ENCODE data around the gene TRPM4.
A peak's percentile ranks its signal among the peaks of the same experiment; 100 is the strongest.

TRPM4 gene

DNA sequence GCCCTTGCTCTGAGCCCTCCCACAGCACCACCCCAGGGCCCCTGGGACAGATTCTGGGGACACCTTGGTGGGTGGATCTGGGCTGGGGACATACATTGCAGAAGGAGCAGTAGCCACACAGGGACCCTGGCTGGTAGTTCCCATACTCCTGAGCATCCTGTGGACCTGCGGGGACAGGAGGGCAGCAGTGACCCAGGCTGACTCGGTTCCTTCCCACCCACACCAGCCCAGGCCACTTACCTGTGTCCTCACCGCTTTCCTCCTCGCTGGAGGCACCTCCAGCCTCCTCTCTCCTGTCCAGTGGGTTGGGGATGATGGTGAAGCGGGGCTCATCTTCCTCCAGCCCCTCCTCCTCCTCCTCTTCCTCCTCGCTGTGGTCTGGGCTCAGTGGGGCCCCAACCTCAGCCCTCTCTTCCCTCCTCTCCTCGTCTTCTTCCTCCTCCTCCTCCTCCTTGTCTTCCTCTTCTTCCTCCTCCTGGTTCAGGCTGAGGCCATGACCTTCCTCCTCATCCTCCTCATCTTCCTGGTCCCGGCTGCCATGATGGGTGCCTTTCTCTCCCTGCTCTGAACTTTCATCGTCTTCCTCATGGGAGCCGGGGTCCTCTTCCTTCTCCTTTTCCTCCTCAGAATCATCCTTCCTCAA, 4.3 kb upstream of the TRPM4 start:
- Histone ChIP-seq H3K4me1 (ENCODE audit: control insufficient read depth in 1 of 2, insufficient read depth in 2 of 2, low read length in 2 of 2) (peaks cover 3 to 17% of the 10 kb centered on the region in 2 donors), H3K9me3 (ENCODE audit: control insufficient read depth in 1 of 2, low read length in 2 of 2) (no peaks in the 10 kb centered on the region), H3K4me3 (ENCODE audit: low read depth in 1 of 2, low read length in 2 of 2) (no peak overlapping the region), H3K27me3 (ENCODE audit: low read depth, low read length) (no peaks in the 10 kb centered on the region), H3K36me3 (ENCODE audit: control insufficient read depth in 1 of 2, insufficient read depth in 2 of 2, low read length in 2 of 2) (no peaks in the 10 kb centered on the region), H3K27ac (ENCODE audit: low read length) (no peak overlapping the region)

DNA sequence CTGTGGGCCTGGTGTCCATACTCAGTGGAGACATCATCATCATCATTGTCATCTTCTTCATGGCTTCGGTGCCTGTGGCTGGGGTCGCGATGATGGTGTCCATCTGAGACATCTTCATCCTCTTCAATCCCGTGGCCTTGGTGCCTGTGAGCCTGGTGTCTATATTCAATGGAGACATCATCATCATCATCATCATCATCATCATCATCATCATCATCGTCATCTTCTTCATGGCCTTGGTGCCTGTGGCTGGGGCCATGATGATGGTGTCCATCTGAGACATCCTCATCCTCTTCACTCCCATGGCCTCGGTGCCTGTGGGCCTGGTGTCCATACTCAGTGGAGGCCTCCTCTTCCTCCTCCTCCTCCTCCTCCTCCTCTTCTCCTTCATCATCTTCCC, 3.3 kb upstream of the TRPM4 start:
- Histone ChIP-seq H3K36me3 (ENCODE audit: control insufficient read depth in 1 of 2, insufficient read depth in 2 of 2, low read length in 2 of 2) (no peaks in the 10 kb centered on the region), H3K4me3 (ENCODE audit: low read depth in 1 of 2, low read length in 2 of 2) (no peak overlapping the region), H3K9me3 (ENCODE audit: control insufficient read depth in 1 of 2, low read length in 2 of 2) (no peaks in the 10 kb centered on the region), H3K4me1 (ENCODE audit: control insufficient read depth in 1 of 2, insufficient read depth in 2 of 2, low read length in 2 of 2) (peaks cover 3 to 13% of the 10 kb centered on the region in 2 donors), H3K27ac (ENCODE audit: low read length) (no peak overlapping the region), H3K27me3 (ENCODE audit: low read depth, low read length) (no peaks in the 10 kb centered on the region)

DNA sequence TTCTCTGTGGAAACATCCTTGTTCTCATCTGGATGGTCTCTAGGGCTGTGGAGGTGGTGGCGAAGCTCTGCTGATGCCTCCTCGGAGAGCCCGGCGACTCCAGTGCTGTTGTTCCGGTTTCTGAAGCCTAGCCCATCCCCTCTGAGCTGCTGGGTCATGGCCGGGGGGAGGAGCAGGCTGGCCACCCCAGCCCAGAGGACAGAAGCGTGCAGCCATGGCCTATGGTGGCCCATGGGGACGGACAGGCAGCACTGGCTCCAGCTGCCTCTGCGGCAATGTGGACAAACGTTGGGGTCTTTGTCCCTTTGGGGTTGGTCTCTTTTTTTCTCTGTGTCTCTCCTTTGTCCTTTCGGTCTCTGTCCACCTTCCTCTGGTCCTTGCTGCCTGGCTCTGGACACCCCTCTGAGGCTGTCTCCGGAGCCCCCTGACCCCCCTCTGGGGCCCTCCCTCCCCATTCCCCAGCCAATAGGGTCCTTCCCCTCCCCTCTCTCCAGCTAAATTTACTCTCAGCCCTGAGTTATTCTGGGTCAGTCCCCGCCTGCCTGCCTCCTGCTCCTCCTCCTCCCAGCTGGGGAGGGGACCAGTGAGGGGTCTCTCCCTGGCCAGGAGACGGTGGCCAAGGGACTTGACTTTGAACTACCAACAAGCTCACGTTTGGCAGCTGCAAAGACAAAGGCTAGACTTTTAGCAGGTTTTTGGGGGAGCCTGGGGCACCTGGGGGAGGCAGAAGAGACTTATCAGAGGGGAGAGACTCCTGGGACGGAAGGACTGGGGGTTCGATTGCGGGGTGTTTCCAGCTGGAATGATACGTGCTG, 2.4 kb upstream of the TRPM4 start, which contains the start of gene HRC:
TSS of gene HRC (minus strand) at position 392 of the 815 bp plus-strand sequence. CDS start at position 233, 159 bp downstream.
- H3K9me3 ChIP-seq (ENCODE audit: control insufficient read depth in 1 of 2, low read length in 2 of 2): no peaks in the 10 kb centered on the region
- peaks cover 3 to 13% of the 10 kb centered on the region in 2 donors for H3K4me1 ChIP-seq (ENCODE audit: control insufficient read depth in 1 of 2, insufficient read depth in 2 of 2, low read length in 2 of 2)
- no peaks in the 10 kb centered on the region for H3K27me3 ChIP-seq (ENCODE audit: low read depth, low read length)
- H3K36me3 ChIP-seq (ENCODE audit: control insufficient read depth in 1 of 2, insufficient read depth in 2 of 2, low read length in 2 of 2): no peaks in the 10 kb centered on the region
- H3K4me3 ChIP-seq (ENCODE audit: low read depth in 1 of 2, low read length in 2 of 2): no peak within 1 kb of the TSS
- no peak within 1 kb of the TSS for H3K27ac ChIP-seq (ENCODE audit: low read length)

- Histone ChIP-seq H3K4me3 (ENCODE audit: low read depth in 1 of 2, low read length in 2 of 2) (no peak overlapping the region), H3K27ac (ENCODE audit: low read length) (no peak overlapping the region), H3K4me1 (ENCODE audit: control insufficient read depth in 1 of 2, insufficient read depth in 2 of 2, low read length in 2 of 2) (peaks cover 3 to 13% of the 10 kb centered on the region in 2 donors)
These were observed 1.7 kb upstream of the TRPM4 start for GRCh38 chr19:49155820-49156346.

GRCh38 chr19:49160450-49161189, 3.0 kb downstream of the TRPM4 start:
- H3K4me1 ChIP-seq (ENCODE audit: control insufficient read depth in 1 of 2, insufficient read depth in 2 of 2, low read length in 2 of 2): peaks cover 2 to 9% of the 10 kb centered on the region in 2 donors

More at GRCh38 chr19:49155820-49156346, 1.7 kb upstream of the TRPM4 start:
- no peaks in the 10 kb centered on the region for H3K9me3 ChIP-seq (ENCODE audit: control insufficient read depth in 1 of 2, low read length in 2 of 2)
- no peaks in the 10 kb centered on the region for H3K36me3 ChIP-seq (ENCODE audit: control insufficient read depth in 1 of 2, insufficient read depth in 2 of 2, low read length in 2 of 2)
- no peaks in the 10 kb centered on the region for H3K27me3 ChIP-seq (ENCODE audit: low read depth, low read length)

GRCh38 chr19:49161987-49162386, 4.4 kb downstream of the TRPM4 start:
- Histone ChIP-seq H3K27me3 (ENCODE audit: low read depth, low read length) (no peaks in the 10 kb centered on the region), H3K36me3 (ENCODE audit: control insufficient read depth in 1 of 2, insufficient read depth in 2 of 2, low read length in 2 of 2) (no peaks in the 10 kb centered on the region), H3K4me3 (ENCODE audit: low read depth in 1 of 2, low read length in 2 of 2) (no peak overlapping the region), H3K9me3 (ENCODE audit: control insufficient read depth in 1 of 2, low read length in 2 of 2) (no peaks in the 10 kb centered on the region), H3K27ac (ENCODE audit: low read length) (no peak overlapping the region), H3K4me1 (ENCODE audit: control insufficient read depth in 1 of 2, insufficient read depth in 2 of 2, low read length in 2 of 2) (peaks cover 3 to 14% of the 10 kb centered on the region in 2 donors)

More at GRCh38 chr19:49160450-49161189, 3.0 kb downstream of the TRPM4 start:
- no peaks in the 10 kb centered on the region for H3K36me3 ChIP-seq (ENCODE audit: control insufficient read depth in 1 of 2, insufficient read depth in 2 of 2, low read length in 2 of 2)
- H3K27ac ChIP-seq (ENCODE audit: low read length): no peak overlapping the region
- H3K9me3 ChIP-seq (ENCODE audit: control insufficient read depth in 1 of 2, low read length in 2 of 2): no peaks in the 10 kb centered on the region
- no peak overlapping the region for H3K4me3 ChIP-seq (ENCODE audit: low read depth in 1 of 2, low read length in 2 of 2)
- no peaks in the 10 kb centered on the region for H3K27me3 ChIP-seq (ENCODE audit: low read depth, low read length)

GRCh38 chr19:49165111-49165750, 7.6 kb downstream of the TRPM4 start:
- Histone ChIP-seq H3K27me3 (ENCODE audit: low read depth, low read length) (no peaks in the 10 kb centered on the region), H3K36me3 (ENCODE audit: control insufficient read depth in 1 of 2, insufficient read depth in 2 of 2, low read length in 2 of 2) (no peaks in the 10 kb centered on the region), H3K9me3 (ENCODE audit: control insufficient read depth in 1 of 2, low read length in 2 of 2) (no peaks in the 10 kb centered on the region), H3K4me1 (ENCODE audit: control insufficient read depth in 1 of 2, insufficient read depth in 2 of 2, low read length in 2 of 2) (peaks cover 3 to 9% of the 10 kb centered on the region in 2 donors), H3K27ac (ENCODE audit: low read length) (peak overlapping the region; percentile 50), H3K4me3 (ENCODE audit: low read depth in 1 of 2, low read length in 2 of 2) (peak overlapping the region in 1 of 2 donors; percentile 19)

GRCh38 chr19:49165865-49166301, 8.3 kb downstream of the TRPM4 start:
- H3K27me3 ChIP-seq (ENCODE audit: low read depth, low read length): no peaks in the 10 kb centered on the region
- no peaks in the 10 kb centered on the region for H3K9me3 ChIP-seq (ENCODE audit: control insufficient read depth in 1 of 2, low read length in 2 of 2)
- H3K36me3 ChIP-seq (ENCODE audit: control insufficient read depth in 1 of 2, insufficient read depth in 2 of 2, low read length in 2 of 2): peaks cover 0 to 6% of the 10 kb centered on the region in 2 donors
- H3K27ac ChIP-seq (ENCODE audit: low read length): peak overlapping the region; percentile 50
- peak overlapping the region in 1 of 2 donors; percentile 19 for H3K4me3 ChIP-seq (ENCODE audit: low read depth in 1 of 2, low read length in 2 of 2)
- H3K4me1 ChIP-seq (ENCODE audit: control insufficient read depth in 1 of 2, insufficient read depth in 2 of 2, low read length in 2 of 2): peaks cover 3 to 9% of the 10 kb centered on the region in 2 donors

- Histone ChIP-seq H3K36me3 (ENCODE audit: control insufficient read depth in 1 of 2, insufficient read depth in 2 of 2, low read length in 2 of 2) (peaks cover 0 to 26% of the 10 kb centered on the region in 2 donors), H3K27ac (ENCODE audit: low read length) (no peak overlapping the region), H3K27me3 (ENCODE audit: low read depth, low read length) (no peaks in the 10 kb centered on the region), H3K4me3 (ENCODE audit: low read depth in 1 of 2, low read length in 2 of 2) (no peak overlapping the region), H3K4me1 (ENCODE audit: control insufficient read depth in 1 of 2, insufficient read depth in 2 of 2, low read length in 2 of 2) (peaks cover 3 to 9% of the 10 kb centered on the region in 2 donors), H3K9me3 (ENCODE audit: control insufficient read depth in 1 of 2, low read length in 2 of 2) (no peaks in the 10 kb centered on the region)
These were observed 10.3 kb downstream of the TRPM4 start for GRCh38 chr19:49167857-49168409.

DNA sequence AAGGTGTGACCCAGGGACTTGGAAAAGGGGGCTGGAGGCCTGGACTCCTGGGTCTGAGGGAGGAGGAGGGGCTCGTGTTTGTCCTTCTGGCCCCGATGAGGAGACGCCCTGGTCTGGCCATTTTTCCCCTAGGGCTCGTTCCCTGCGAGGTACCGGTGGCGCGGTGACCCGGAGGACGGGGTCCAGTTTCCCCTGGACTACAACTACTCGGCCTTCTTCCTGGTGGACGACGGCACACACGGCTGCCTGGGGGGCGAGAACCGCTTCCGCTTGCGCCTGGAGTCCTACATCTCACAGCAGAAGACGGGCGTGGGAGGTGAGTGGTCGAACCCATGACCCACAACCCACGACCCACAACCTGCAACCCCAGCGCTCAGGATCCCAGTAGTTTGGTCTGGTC, 10.8 kb downstream of the TRPM4 start:
- Histone ChIP-seq H3K4me1 (ENCODE audit: control insufficient read depth in 1 of 2, insufficient read depth in 2 of 2, low read length in 2 of 2) (peaks cover 3 to 9% of the 10 kb centered on the region in 2 donors), H3K36me3 (ENCODE audit: control insufficient read depth in 1 of 2, insufficient read depth in 2 of 2, low read length in 2 of 2) (peaks cover 3 to 31% of the 10 kb centered on the region in 2 donors), H3K4me3 (ENCODE audit: low read depth in 1 of 2, low read length in 2 of 2) (no peak overlapping the region), H3K27me3 (ENCODE audit: low read depth, low read length) (no peaks in the 10 kb centered on the region), H3K27ac (ENCODE audit: low read length) (no peak overlapping the region), H3K9me3 (ENCODE audit: control insufficient read depth in 1 of 2, low read length in 2 of 2) (no peaks in the 10 kb centered on the region)

Data from muscle layer of duodenum (tissue), 2 donors.